Activated CD4-positive, alpha-beta T cell treated with anti-CD3 and anti-CD28 coated beads for 48 hours (primary cell): ENCODE results near the gene SRGAP3.
A peak's percentile ranks its signal among the peaks of the same experiment; 100 is the strongest.

ENCODE experiments used
- DNase-seq: peaks from one replicate; pipeline ENCODE4 v3.0.0-alpha.2; 2020

Gene SRGAP3

DNA sequence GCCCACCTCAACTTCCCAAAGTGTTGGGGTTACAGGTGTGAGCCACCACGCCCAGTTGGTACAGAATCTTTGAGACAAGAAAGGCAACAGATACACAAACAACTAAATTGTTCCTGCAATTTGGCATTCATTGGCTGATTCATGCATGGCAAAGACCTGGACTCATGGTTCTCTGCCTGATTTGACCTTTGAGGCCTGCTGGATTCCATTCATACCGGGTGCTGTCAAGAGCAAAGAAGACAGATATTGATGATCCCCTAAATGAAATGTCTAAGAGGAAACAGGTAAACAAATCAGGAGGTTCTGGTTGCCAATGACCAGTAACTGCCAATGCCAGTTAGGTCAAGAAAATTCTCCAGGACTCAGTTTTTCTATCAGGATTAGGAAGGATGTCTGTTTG is 242.2 kb downstream of the SRGAP3 start:
- DNase-seq = no peak

DNA sequence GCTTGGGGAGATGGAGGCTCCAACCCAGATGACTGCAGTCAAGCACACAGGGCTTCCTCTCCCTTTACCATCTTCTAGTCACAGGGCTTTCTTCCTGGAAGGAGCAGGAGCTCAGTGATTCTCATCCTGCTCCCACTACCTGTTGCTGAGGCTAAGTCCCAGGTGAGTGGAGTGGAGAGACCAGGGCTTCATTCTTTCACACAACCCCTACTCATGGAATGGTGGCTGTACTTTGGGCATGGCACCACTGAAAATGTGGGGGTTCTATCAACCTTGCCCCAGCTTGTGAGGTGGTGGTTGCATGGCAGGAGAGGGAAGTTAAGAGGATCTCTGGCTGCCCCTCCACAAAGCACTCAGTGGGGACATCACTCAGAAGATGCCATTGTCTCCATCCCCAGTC is 249.4 kb downstream of the SRGAP3 start:
- no peak for DNase-seq

DNA sequence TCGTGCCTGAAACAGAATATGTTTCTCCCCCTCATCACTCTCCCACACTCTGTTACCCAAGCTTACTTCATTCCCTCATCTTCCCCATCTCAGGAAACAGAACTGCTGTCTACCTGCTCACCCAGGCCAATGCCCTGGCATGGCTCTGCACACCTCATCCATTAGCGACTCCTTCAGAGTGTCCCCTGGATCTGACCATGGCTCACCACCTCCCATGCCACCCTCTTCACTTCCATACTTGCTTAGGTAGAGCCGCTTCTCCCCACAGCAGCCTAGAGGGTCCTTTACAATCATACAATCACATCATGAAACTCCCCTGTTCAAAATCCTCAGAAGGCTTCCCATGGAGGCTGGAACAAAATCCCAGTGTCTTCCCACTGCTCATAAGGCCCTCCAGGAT is 252.3 kb downstream of the SRGAP3 start:
- DNase-seq = no peak

DNA sequence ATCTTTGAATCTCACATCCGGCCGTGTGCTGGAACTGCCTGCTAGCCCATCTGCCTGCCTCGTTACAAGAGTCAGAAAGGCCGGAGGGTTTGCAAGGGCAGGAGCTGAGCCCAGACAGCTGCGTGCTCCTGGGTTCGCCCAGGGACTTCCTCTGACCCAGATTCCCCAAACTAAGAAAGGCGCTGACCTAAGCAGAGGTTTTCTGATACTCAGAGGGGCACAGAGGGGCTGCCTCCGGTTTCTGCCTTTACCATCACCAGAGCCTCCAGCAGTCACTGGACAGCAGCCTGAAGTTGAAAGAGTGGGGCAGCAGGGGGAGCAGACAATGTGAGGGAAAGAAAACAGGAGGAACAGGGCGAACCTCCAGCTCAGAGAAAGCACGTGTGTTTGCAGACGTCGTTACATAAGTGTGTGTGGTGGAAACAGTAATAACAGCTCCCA is 252.7 kb downstream of the SRGAP3 start:
- no peak for DNase-seq

GRCh38 chr3:8996216-8996615 is 253.2 kb downstream of the SRGAP3 start:
- DNase-seq = no peak

DNA sequence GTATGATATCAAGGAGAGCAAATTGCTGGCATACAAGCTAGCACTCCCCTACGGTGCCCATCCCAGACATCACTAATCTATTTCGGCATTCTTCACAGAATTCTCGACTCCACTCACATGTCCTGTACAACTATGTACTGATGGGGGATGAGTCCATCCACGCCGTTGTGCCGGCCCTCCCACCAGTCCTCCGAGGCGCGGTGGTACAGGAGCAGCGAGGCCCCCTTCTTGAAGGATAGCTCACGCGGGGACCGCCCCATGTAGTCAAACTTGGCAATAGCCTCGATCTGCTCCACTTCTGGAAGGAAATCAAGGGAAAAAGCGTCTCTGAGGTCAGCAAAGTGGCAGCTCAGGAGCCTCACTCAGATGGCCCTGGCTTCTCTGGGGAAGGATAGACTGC is 255.2 kb downstream of the SRGAP3 start:
- DNase-seq = no peak

DNA sequence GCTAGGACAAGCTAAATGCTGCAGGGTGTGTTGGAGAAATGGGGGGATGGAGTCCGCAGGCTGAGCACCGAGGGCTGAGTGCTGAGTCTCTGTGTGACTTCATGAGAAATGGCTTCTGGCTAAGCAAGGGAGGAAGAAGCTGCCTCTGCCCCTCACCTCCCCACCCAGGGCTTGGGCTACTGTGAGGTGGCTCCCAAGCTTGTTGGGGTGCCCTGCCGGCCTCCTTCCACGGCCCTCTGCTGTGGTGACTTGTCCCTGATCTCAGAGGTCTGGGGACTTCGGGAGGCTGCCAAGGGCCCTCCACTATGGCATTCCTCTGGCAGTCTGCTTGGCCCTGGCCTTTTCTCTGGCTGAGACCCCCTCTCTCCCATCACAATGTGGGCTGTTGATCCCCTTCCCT is 256.1 kb downstream of the SRGAP3 start:
- DNase-seq = no peak

- DNase-seq = no peak
Measured at GRCh38 chr3:8992854-8993253, 256.6 kb downstream of the SRGAP3 start.

- DNase-seq = no peak
Measured at GRCh38 chr3:8992199-8992598, 257.2 kb downstream of the SRGAP3 start.

GRCh38 chr3:8990266-8991215 is 258.9 kb downstream of the SRGAP3 start:
- DNase-seq = no peak

GRCh38 chr3:8988791-8989558 is 260.5 kb downstream of the SRGAP3 start:
- DNase-seq = no peak

DNA sequence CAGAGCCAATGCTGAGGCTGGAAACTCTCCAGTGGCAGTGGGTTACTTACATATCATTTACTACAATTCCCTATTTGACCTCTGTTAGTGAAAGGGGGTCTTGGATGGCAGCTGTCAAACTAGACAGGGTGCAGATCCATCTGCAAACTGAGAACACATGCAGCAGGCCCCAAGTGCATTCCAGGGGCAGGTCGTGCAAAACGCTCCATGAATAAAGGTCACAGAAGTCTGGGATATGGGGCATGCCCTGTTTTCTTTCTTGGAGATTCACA is 261.1 kb downstream of the SRGAP3 start:
- DNase-seq = no peak

GRCh38 chr3:8987645-8988383 is 261.6 kb downstream of the SRGAP3 start:
- DNase-seq = peak; percentile 79

- DNase-seq = no peak
Measured at GRCh38 chr3:8987226-8987625, 262.2 kb downstream of the SRGAP3 start.

DNA sequence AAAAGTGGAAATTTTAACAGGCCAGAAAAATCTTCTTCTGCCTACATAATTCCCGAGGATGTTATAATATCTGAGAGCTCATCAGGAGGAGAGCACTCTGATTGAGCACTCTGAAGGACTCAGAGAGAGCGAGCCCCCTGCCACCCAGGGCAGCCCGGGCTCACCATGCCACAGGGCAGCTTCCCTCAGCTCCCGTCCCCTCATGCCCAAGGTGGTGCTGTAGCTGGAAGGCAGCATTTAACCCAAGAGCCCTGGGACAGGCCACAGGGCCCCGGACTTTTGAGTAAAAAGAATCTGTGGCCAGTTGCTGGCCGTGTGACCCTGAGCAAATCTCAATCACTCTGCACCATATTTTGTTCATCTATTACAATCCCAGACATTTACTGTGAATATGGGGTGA is 262.7 kb downstream of the SRGAP3 start:
- DNase-seq = no peak

DNA sequence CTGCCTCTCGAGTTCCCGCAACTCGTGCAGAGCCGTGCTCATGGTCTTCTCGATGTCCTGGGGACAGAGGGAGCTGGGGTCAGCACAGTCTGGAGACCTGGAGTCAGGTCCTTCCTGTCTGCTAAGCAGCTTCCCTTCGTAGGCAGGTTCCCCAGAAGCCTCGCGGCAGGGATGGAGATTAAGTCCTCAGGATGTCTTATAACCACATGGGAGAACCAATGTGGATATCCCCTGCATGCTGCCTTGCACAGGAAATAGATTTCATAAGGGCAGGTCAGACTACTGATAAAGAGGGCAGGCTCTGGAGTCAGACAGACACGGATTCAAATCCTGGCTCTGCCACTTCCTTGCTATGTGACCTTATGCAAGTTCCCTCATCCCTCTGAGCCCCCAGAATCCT is 263.6 kb downstream of the SRGAP3 start:
- DNase-seq = no peak

DNA sequence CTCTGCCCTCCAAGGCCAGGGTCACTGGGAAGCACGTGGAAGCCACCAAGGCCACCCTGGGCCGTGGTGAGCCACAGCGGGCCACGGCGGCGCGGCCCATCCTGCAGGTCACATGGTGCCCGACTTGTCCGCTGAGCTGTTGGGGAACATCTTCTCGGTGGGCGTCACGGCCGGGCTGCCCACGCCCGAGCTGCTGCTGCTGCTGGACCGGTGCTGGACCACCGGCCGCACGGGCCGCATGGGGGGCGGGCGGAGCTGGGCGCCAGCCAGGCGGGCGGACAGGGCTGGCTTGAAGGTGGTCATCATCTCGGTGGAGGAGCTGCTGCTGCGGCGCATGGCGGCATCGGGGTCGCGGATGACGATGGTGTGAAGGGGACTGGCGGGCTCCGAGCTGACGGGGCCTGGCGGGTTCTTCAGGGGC is 264.0 kb downstream of the SRGAP3 start:
- DNase-seq = no peak

GRCh38 chr3:8984526-8984925 is 264.9 kb downstream of the SRGAP3 start:
- DNase-seq = no peak

DNA sequence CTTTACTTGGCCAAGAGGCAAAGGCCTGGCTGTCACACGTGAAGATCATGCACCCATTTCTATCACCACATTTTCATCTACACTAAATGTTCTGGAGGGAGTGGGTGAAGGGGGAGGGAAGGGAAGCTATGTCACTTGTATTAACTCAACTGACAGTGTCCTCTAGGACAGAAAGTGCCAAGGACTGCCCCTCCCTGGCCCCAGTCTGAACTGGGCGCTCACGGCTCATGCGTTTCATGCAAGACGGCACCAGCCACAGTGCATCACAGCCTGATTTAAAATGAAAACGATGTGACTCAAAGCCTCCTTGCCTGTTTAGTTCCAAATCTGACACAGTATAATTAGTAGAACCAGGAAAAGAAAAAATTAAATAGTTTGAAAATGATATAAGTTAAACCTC is 265.4 kb downstream of the SRGAP3 start:
- no peak for DNase-seq

DNA sequence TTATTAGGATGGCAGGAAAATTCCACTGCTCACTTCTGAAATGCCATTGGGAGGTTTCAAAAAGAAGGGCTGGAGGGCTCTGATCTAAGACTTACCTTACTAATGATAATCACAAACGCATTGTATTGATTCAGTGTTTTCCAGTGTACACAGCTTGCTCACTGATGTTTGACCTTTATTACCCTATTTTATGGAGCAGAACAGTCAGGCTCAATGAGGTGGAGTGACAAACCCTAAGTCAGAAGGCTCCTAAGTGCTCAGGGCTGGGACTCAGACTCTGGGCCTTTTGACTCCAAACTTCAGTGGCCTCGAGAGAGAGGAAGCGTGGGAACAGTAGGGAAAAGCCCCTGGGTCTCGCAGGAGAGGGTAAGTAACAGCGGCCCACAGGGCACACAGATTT is 265.9 kb downstream of the SRGAP3 start:
- DNase-seq = no peak

- no peak for DNase-seq
Measured at GRCh38 chr3:8983026-8983425, 266.4 kb downstream of the SRGAP3 start.

GRCh38 chr3:8982509-8982908 is 266.9 kb downstream of the SRGAP3 start:
- no peak for DNase-seq

- DNase-seq = no peak
Measured at GRCh38 chr3:8981700-8982099, 267.7 kb downstream of the SRGAP3 start.

- DNase-seq = no peak
Measured at GRCh38 chr3:8981296-8981695, 268.1 kb downstream of the SRGAP3 start.
